Cardiac muscle cell (in vitro differentiated cells and primary cell): Measurements from ENCODE around the gene OLFM3. TPM values are rescaled to one million over a fixed set of nuclear protein-coding genes. Genes with fewer than 3 reads are reported as not detected.

Source experiments
- DNase-seq, 2 donors: peaks; one replicate each; pipeline versions ENCODE4 v3.0.0 to v3.0.0-alpha.2; 2010 to 2017; ENCODE audit warnings: low read depth in 1 of 2, low spot score in 1 of 2
- H3K27ac ChIP-seq: fragments of 200-600 bp; sonication (generic); 2 replicates; pipeline ENCODE4 v1.5.1; 2016
- H3K27me3 ChIP-seq: fragments of 200-600 bp; sonication (generic); 2 replicates; pipeline ENCODE4 v1.6.0; 2016; ENCODE audit warnings: control low read depth
- H3K36me3 ChIP-seq: fragments of 200-600 bp; sonication (generic); 2 replicates; pipeline ENCODE4 v1.5.1; 2016; ENCODE audit warnings: control low read depth
- H3K4me1 ChIP-seq: fragments of 200-600 bp; sonication (generic); 2 replicates; pipeline ENCODE4 v1.8.1; 2017; ENCODE audit warnings: low read depth, mild to moderate bottlenecking, mixed run types
- H3K4me3 ChIP-seq: fragments of 200-600 bp; sonication (generic); 2 replicates; pipeline ENCODE4 v1.5.1; 2016; ENCODE audit warnings: mild to moderate bottlenecking
- H3K9me3 ChIP-seq: fragments of 200-600 bp; sonication (generic); 2 replicates; pipeline ENCODE4 v1.5.1; 2017; ENCODE audit warnings: low read depth, mild to moderate bottlenecking, control low read depth
- CTCF ChIP-seq: IDR thresholded peaks from 2 replicates; pipeline ENCODE4 v1.5.1; 2012; ENCODE audit warnings: low read depth, mild to moderate bottlenecking, low read length
- polyA plus RNA-seq: library from polyadenylated mRNA; unstranded; fragments of >200 nt; fragmentation: Nextera tagmentation; extraction: Ambion mirVana; gene quantifications from 2 replicates; pipeline ENCODE4 v1.2.1, GENCODE V29; 2016
- total RNA-seq: library from RNA; depleted of rRNA; stranded (reverse); fragments of >200 nt; gene quantifications from 2 replicates; pipeline ENCODE4 v1.2.3, GENCODE V29; 2016

Gene OLFM3
- total and polyA plus RNA-seq, 2 experiments from 2014 or later = not detected

GRCh38 chr1:101902199-101902598 lies 94.5 kb downstream of the OLFM3 start:
- no peaks in the 10 kb centered on the region for H3K27me3 ChIP-seq
- no peak for DNase-seq
- H3K4me3 ChIP-seq = no peak overlapping the region
- no peaks in the 10 kb centered on the region for H3K9me3 ChIP-seq
- no peaks in the 10 kb centered on the region for H3K36me3 ChIP-seq
- no peak overlapping the region for H3K27ac ChIP-seq
- peaks cover 2% of the 10 kb centered on the region for H3K4me1 ChIP-seq
- TF ChIP-seq CTCF = no peak

- no peak overlapping the region for H3K27ac ChIP-seq
- no peaks in the 10 kb centered on the region for H3K27me3 ChIP-seq
- no peaks in the 10 kb centered on the region for H3K9me3 ChIP-seq
- no peaks in the 10 kb centered on the region for H3K36me3 ChIP-seq
- no peak for DNase-seq
- H3K4me1 ChIP-seq = no peaks in the 10 kb centered on the region
- no peak overlapping the region for H3K4me3 ChIP-seq
- TF ChIP-seq CTCF = no peak
These were observed 98.6 kb downstream of the OLFM3 start for GRCh38 chr1:101898137-101898536.

- no peak for TF ChIP-seq CTCF
- H3K9me3 ChIP-seq = no peaks in the 10 kb centered on the region
These were observed 112.1 kb downstream of the OLFM3 start for GRCh38 chr1:101884621-101885020.

GRCh38 chr1:101875891-101876290 lies 120.8 kb downstream of the OLFM3 start:
- Histone ChIP-seq H3K9me3 (no peaks in the 10 kb centered on the region), H3K27ac (no peak overlapping the region), H3K4me1 (no peaks in the 10 kb centered on the region), H3K4me3 (no peak overlapping the region), H3K36me3 (no peaks in the 10 kb centered on the region), H3K27me3 (no peaks in the 10 kb centered on the region)
- no peak for TF ChIP-seq CTCF
- no peak for DNase-seq

More at GRCh38 chr1:101884621-101885020, 112.1 kb downstream of the OLFM3 start:
- no peaks in the 10 kb centered on the region for H3K4me1 ChIP-seq
- H3K27ac ChIP-seq = no peak overlapping the region
- H3K36me3 ChIP-seq = no peaks in the 10 kb centered on the region
- no peak overlapping the region for H3K4me3 ChIP-seq
- H3K27me3 ChIP-seq = no peaks in the 10 kb centered on the region
- no peak for DNase-seq

GRCh38 chr1:101873672-101874071 lies 123.1 kb downstream of the OLFM3 start:
- Histone ChIP-seq H3K9me3 (no peaks in the 10 kb centered on the region), H3K4me1 (no peaks in the 10 kb centered on the region), H3K27ac (no peak overlapping the region), H3K4me3 (no peak overlapping the region), H3K27me3 (no peaks in the 10 kb centered on the region), H3K36me3 (no peaks in the 10 kb centered on the region)
- TF ChIP-seq CTCF = no peak
- no peak for DNase-seq

GRCh38 chr1:101859941-101860340 lies 136.8 kb downstream of the OLFM3 start:
- Histone ChIP-seq H3K4me1 (no peaks in the 10 kb centered on the region), H3K4me3 (no peak overlapping the region), H3K9me3 (no peaks in the 10 kb centered on the region), H3K36me3 (no peaks in the 10 kb centered on the region), H3K27me3 (no peaks in the 10 kb centered on the region), H3K27ac (no peak overlapping the region)
- TF ChIP-seq CTCF = no peak
- DNase-seq = no peak
